Activated naive CD8-positive, alpha-beta T cell treated with anti-CD3 and anti-CD28 coated beads, Interleukin-2, amount 50 U/mL, for 24 hours (primary cell): ENCODE measurements around the gene NIPAL3.
"Not testable (repeated sequence)": the region's sequence is repeated elsewhere in the genome, so short reads cannot be mapped to it uniquely, and the experiment has no call there.

Source experiments
- ATAC-seq: fragments of 150-1000 bp; cut with Tn5 transposase; one replicate; pipeline ENCODE4 v1.10.0; 2021
- DNase-seq: peaks from one replicate; pipeline ENCODE4 v3.0.0; 2021
- H3K27ac Mint-ChIP-seq: one replicate; pipeline ENCODE4 v1.8.0; 2021; ENCODE audit warnings: mild to moderate bottlenecking, mixed read lengths
- H3K27me3 Mint-ChIP-seq: one replicate; pipeline ENCODE4 v1.8.0; 2021; ENCODE audit warnings: mixed read lengths
- H3K36me3 Mint-ChIP-seq: one replicate; pipeline ENCODE4 v1.8.0; 2021; ENCODE audit warnings: low read depth, mixed read lengths
- H3K4me1 Mint-ChIP-seq: one replicate; pipeline ENCODE4 v1.8.0; 2021; ENCODE audit warnings: mixed read lengths
- H3K4me3 Mint-ChIP-seq: one replicate; pipeline ENCODE4 v1.8.0; 2021; ENCODE audit warnings: mild to moderate bottlenecking, moderate library complexity, mixed read lengths
- H3K9me3 Mint-ChIP-seq: one replicate; pipeline ENCODE4 v1.8.0; 2021; ENCODE audit warnings: mixed read lengths

Gene NIPAL3

DNA sequence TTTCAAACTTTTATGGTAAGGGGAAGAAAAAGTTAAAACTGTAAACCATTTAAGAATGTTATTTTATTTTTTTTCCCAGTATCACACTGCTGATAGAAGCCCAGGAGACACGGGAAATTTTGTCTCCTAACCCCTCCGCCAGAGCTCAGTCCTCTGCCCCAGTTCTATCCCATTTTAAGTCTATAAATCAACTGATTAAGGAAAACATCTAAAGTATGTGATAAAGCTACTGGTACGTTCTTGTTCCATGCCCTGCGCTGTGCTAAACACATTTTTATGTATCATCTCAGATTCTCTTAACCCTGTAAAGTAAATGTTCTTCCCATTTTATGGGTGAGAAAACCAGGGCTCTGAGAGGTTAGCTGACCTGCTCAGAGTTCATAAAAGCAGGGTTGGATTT, 34.7 kb downstream of the NIPAL3 start:
- no peak for ATAC-seq
- Mint-ChIP-seq H3K36me3 (peaks cover 40% of the 10 kb centered on the region), H3K27ac (no peak overlapping the region), H3K4me1 (no peaks in the 10 kb centered on the region), H3K9me3 (no peaks in the 10 kb centered on the region), H3K4me3 (no peak overlapping the region), H3K27me3 (no peaks in the 10 kb centered on the region)
- DNase-seq = no peak

GRCh38 chr1:24450857-24451397, 35.3 kb downstream of the NIPAL3 start:
- DNase-seq = no peak
- no peaks in the 10 kb centered on the region for H3K9me3 Mint-ChIP-seq
- ATAC-seq = no peak
- H3K36me3 Mint-ChIP-seq = peaks cover 37% of the 10 kb centered on the region
- H3K27me3 Mint-ChIP-seq = no peaks in the 10 kb centered on the region
- no peak overlapping the region for H3K27ac Mint-ChIP-seq
- no peaks in the 10 kb centered on the region for H3K4me1 Mint-ChIP-seq
- no peak overlapping the region for H3K4me3 Mint-ChIP-seq

- H3K27ac Mint-ChIP-seq = no peak overlapping the region
- H3K4me1 Mint-ChIP-seq = no peaks in the 10 kb centered on the region
- ATAC-seq (no peak), DNase-seq (no peak)
- H3K27me3 Mint-ChIP-seq = no peaks in the 10 kb centered on the region
- no peaks in the 10 kb centered on the region for H3K9me3 Mint-ChIP-seq
- no peak overlapping the region for H3K4me3 Mint-ChIP-seq
- H3K36me3 Mint-ChIP-seq = peaks cover 32% of the 10 kb centered on the region
Observed at GRCh38 chr1:24451746-24452145, 36.1 kb downstream of the NIPAL3 start.

- no peak for ATAC-seq
- H3K27me3 Mint-ChIP-seq = no peaks in the 10 kb centered on the region
- H3K36me3 Mint-ChIP-seq = peaks cover 33% of the 10 kb centered on the region
- no peaks in the 10 kb centered on the region for H3K9me3 Mint-ChIP-seq
- H3K4me1 Mint-ChIP-seq = no peaks in the 10 kb centered on the region
- H3K4me3 Mint-ChIP-seq = no peak overlapping the region
- H3K27ac Mint-ChIP-seq = no peak overlapping the region
- no peak for DNase-seq
Observed at GRCh38 chr1:24452922-24453485, 37.4 kb downstream of the NIPAL3 start.

- Mint-ChIP-seq H3K36me3 (peaks cover 32% of the 10 kb centered on the region), H3K27me3 (no peaks in the 10 kb centered on the region), H3K9me3 (no peaks in the 10 kb centered on the region), H3K4me1 (peaks cover 2% of the 10 kb centered on the region), H3K4me3 (no peak overlapping the region), H3K27ac (no peak overlapping the region)
- no peak for ATAC-seq
- no peak for DNase-seq
Observed at GRCh38 chr1:24454673-24455072, 39.1 kb downstream of the NIPAL3 start.

GRCh38 chr1:24455272-24455671, 39.7 kb downstream of the NIPAL3 start:
- Mint-ChIP-seq H3K4me1 (peaks cover 6% of the 10 kb centered on the region), H3K27ac (no peak overlapping the region), H3K9me3 (no peaks in the 10 kb centered on the region), H3K4me3 (no peak overlapping the region), H3K36me3 (peaks cover 36% of the 10 kb centered on the region), H3K27me3 (no peaks in the 10 kb centered on the region)
- DNase-seq = no peak
- no peak for ATAC-seq

GRCh38 chr1:24457866-24458265, 42.3 kb downstream of the NIPAL3 start:
- Mint-ChIP-seq H3K27ac (no peak overlapping the region), H3K27me3 (no peaks in the 10 kb centered on the region), H3K4me3 (no peak overlapping the region), H3K9me3 (peaks cover 6% of the 10 kb centered on the region), H3K36me3 (peaks cover 48% of the 10 kb centered on the region), H3K4me1 (peaks cover 8% of the 10 kb centered on the region)
- ATAC-seq (no peak), DNase-seq (no peak)

- H3K36me3 Mint-ChIP-seq = peaks cover 45% of the 10 kb centered on the region
- ATAC-seq = no peak
Observed at GRCh38 chr1:24459551-24460266, 44.1 kb downstream of the NIPAL3 start.

GRCh38 chr1:24462128-24462527, 46.5 kb downstream of the NIPAL3 start:
- H3K27ac Mint-ChIP-seq, H3K4me3 Mint-ChIP-seq, ATAC-seq, H3K27me3 Mint-ChIP-seq, DNase-seq, H3K9me3 Mint-ChIP-seq: not testable (repeated sequence)
- Mint-ChIP-seq H3K4me1 (peaks cover 20% of the 10 kb centered on the region), H3K36me3 (peaks cover 52% of the 10 kb centered on the region)

More at GRCh38 chr1:24459551-24460266, 44.1 kb downstream of the NIPAL3 start:
- H3K4me1 Mint-ChIP-seq = peaks cover 20% of the 10 kb centered on the region
- no peaks in the 10 kb centered on the region for H3K27me3 Mint-ChIP-seq
- H3K27ac Mint-ChIP-seq = peak overlapping the region; percentile 2
- DNase-seq = no peak
- peaks cover 6% of the 10 kb centered on the region for H3K9me3 Mint-ChIP-seq
- no peak overlapping the region for H3K4me3 Mint-ChIP-seq

- Mint-ChIP-seq H3K36me3 (peaks cover 50% of the 10 kb centered on the region), H3K4me1 (peaks cover 20% of the 10 kb centered on the region), H3K27me3 (no peaks in the 10 kb centered on the region), H3K4me3 (no peak overlapping the region), H3K27ac (no peak overlapping the region), H3K9me3 (peaks cover 6% of the 10 kb centered on the region)
- no peak for ATAC-seq
- no peak for DNase-seq
Observed at GRCh38 chr1:24463776-24464735, 48.5 kb downstream of the NIPAL3 start.

DNA sequence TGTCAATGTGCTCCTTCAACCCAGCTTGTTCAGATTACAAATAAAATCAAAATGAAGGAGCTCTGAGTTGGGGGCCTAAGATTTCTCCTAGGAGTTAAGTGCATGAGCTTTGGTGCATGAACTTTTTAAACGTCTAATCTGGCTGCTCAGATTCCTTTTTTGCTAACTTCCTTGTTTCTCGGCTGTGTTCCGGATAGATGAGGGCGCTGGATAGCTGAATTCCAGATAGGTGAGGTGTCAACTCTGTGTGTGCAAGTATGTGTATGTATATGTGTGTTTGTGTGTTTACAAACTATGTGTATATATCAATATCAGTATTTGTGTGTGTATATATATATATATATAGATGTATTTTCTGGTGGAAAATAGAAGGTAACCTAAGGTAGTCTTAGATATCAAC, 49.5 kb downstream of the NIPAL3 start:
- peaks cover 53% of the 10 kb centered on the region for H3K36me3 Mint-ChIP-seq
- H3K4me1 Mint-ChIP-seq = peaks cover 15% of the 10 kb centered on the region
- ATAC-seq (no peak), DNase-seq (no peak)
- H3K4me3 Mint-ChIP-seq = no peak overlapping the region
- no peak overlapping the region for H3K27ac Mint-ChIP-seq
- H3K9me3 Mint-ChIP-seq = peaks cover 6% of the 10 kb centered on the region
- no peaks in the 10 kb centered on the region for H3K27me3 Mint-ChIP-seq

DNA sequence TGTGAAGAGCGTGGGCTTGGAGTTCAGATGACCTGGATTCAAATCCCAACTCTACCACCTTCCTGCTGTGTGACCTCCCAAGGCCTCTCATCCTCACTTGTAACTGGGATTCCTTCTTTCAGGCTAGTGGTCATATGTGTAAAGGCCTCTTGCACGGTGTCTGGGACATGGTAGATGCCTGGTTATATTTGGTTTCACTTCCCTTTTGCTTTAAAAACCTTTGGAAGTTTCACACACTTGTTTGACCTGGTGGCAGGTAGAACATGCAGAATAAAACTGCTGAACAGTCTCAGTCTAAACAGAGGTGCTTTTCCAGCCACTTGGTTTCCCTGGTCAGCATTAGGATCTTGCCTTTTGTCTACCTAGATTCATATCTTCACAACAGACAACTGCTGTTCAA, 50.0 kb downstream of the NIPAL3 start:
- no peak overlapping the region for H3K4me3 Mint-ChIP-seq
- peaks cover 6% of the 10 kb centered on the region for H3K9me3 Mint-ChIP-seq
- H3K4me1 Mint-ChIP-seq = peaks cover 14% of the 10 kb centered on the region
- ATAC-seq = no peak
- DNase-seq = no peak
- peaks cover 47% of the 10 kb centered on the region for H3K36me3 Mint-ChIP-seq
- no peak overlapping the region for H3K27ac Mint-ChIP-seq
- H3K27me3 Mint-ChIP-seq = no peaks in the 10 kb centered on the region

- H3K27ac Mint-ChIP-seq = peak overlapping the region; percentile 55
- no peak for DNase-seq
- H3K4me3 Mint-ChIP-seq = no peak overlapping the region
- no peaks in the 10 kb centered on the region for H3K9me3 Mint-ChIP-seq
- no peaks in the 10 kb centered on the region for H3K27me3 Mint-ChIP-seq
- H3K4me1 Mint-ChIP-seq = peaks cover 6% of the 10 kb centered on the region
- no peak for ATAC-seq
- H3K36me3 Mint-ChIP-seq = peaks cover 34% of the 10 kb centered on the region
Observed at GRCh38 chr1:24468685-24469316, 53.2 kb downstream of the NIPAL3 start.

DNA sequence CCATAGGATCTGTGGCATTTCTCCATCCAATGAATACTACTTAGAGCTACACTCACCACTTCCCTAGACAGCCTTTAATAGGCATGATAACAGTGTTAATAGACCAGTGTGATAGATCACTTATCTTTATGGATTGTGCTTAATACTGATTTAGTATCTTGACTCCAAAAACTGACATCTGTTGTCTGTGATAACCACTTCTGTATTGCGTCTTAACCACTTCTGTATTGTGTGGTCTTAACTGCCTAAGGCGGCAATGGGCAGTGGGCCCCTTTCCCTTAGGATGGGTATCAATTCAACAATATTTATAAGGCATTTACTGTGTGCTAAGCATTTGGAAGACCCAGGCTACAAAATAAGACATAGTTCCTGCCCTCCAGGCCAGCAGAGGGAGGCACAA, 55.0 kb downstream of the NIPAL3 start:
- peaks cover 27% of the 10 kb centered on the region for H3K36me3 Mint-ChIP-seq
- no peak overlapping the region for H3K27ac Mint-ChIP-seq
- no peak for ATAC-seq
- no peaks in the 10 kb centered on the region for H3K9me3 Mint-ChIP-seq
- DNase-seq = no peak
- H3K4me3 Mint-ChIP-seq = no peak overlapping the region
- H3K4me1 Mint-ChIP-seq = peaks cover 4% of the 10 kb centered on the region
- H3K27me3 Mint-ChIP-seq = no peaks in the 10 kb centered on the region
